Measurements from ENCODE around the gene BRD4.

BRD4 gene

DNA sequence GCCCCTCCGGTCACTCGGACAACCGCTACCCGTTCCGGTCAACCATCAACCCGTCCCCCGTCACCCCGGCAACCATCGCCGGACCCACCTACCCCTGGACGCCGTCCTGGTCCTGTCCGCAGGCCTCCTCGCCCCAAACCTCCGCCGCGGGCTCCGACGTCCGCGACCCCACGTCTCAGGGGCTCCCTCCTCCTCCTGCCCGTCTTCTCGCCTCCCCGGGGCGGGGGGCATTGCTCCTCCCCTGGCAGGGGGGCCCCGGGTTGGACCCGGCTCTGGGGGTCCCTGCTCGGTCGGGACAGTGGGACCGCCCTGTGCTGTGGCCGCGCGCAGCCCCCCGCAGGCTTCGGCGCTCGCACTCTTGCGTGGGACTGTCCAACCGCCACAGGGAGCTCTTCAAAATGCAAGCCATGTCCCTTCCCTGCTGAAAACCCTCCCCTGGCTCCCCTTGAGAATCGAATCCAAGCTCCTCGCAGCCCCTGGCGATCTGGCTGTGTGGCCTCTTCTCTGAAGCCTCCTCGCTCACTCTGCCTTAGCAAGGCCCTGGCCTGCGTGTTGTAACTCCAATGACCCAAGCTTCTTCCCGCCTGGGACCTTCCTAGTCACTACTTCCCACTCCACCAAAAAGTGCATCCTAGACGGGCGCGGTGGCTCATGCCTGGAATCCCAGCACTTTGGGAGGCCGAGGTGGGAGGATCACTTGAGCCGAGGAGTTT lies 108.5 kb downstream of the BRD4 start:
- ATAC-seq (replicated peaks), result peak in 1 of 2 donors; percentile 12
- H3K4me3 Mint-ChIP-seq, result peak overlapping the region; percentile 86 to 89
- peaks cover 14 to 43% of the 10 kb centered on the region in 2 donors for H3K27me3 Mint-ChIP-seq
- H3K36me3 Mint-ChIP-seq, result no peaks in the 10 kb centered on the region
- DNase-seq, result no peak
- H3K27ac Mint-ChIP-seq, result peak overlapping the region; percentile 85
- H3K9me3 Mint-ChIP-seq, result no peaks in the 10 kb centered on the region
- H3K4me1 Mint-ChIP-seq, result peaks cover 13 to 23% of the 10 kb centered on the region in 2 donors

DNA sequence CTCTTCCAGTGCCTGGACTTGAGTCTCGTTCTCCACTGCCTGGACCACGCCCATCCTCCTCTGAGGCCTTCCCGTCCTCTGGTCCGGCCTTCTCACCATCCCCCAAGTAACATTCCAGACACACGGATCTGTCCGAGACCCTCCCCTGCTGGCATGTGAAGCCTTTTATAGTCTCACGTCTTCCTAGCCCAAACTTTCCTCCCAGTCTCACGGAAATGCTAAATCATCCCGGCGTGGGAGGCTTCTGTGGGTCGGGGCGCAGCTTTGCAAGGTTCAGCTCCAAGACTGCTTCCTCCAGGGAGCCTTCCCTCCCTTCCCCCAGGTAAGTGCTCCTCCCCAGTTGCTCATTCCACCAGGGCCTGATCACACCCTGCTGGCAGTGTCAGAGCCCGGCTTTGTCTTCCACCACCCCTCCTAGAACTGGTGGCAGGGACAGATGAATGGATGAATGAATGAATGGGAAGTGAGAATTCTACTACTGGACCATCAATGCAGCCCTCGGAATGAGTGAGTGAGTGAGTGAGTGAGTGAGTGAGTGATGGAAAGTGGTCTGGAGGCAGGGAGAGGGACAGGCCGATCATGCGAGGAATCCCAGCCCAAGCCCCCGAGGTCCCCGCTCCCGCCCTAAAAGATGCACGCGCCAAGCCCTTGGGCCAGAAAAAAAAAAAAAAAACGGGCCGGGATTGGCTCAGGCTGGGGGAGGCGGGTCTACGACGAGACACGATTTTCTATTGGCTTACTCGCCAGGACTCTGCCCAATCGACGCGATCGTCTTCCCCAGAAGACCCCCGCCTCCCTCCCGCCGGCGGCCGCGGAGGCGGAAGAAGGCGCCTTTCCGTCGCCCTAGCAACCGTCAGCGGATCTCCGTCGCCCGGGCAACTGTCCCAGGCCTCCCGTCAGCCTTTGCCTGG lies 109.3 kb downstream of the BRD4 start:
- Mint-ChIP-seq H3K4me1 (peaks cover 13 to 23% of the 10 kb centered on the region in 2 donors), H3K27ac (peak overlapping the region; percentile 85), H3K27me3 (peaks cover 14 to 43% of the 10 kb centered on the region in 2 donors), H3K36me3 (no peaks in the 10 kb centered on the region), H3K9me3 (no peaks in the 10 kb centered on the region), H3K4me3 (peak overlapping the region; percentile 86 to 89)
- ATAC-seq (replicated peaks) (peak; percentile 97), DNase-seq (peak; percentile 78)

GRCh38 chr19:15220833-15221232 lies 111.5 kb downstream of the BRD4 start:
- no peak overlapping the region for H3K4me3 Mint-ChIP-seq
- H3K9me3 Mint-ChIP-seq, result no peaks in the 10 kb centered on the region
- H3K27ac Mint-ChIP-seq, result no peak overlapping the region
- H3K4me1 Mint-ChIP-seq, result peaks cover 13 to 23% of the 10 kb centered on the region in 2 donors
- no peaks in the 10 kb centered on the region for H3K36me3 Mint-ChIP-seq
- no peak for DNase-seq
- ATAC-seq (replicated peaks), result no peak
- peaks cover 14 to 43% of the 10 kb centered on the region in 2 donors for H3K27me3 Mint-ChIP-seq

DNA sequence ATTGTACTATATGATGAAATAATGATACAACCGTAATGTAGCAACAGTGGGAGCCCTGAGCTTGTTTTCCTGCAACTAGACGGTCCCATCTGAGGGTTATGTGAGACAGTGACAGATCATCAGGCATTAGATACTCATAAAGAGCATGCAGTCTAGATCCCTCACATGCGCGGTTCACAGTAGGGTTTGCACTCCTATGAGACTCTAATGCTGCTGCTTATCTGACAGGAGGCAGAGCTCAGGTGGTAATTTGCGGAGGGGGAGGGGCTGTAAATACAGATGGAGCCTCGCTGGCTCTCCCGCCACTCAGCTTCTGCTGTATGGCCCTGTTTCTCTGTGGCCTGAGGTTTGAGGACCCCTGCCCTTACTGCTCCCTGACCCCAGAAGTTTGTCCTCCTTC lies 113.8 kb downstream of the BRD4 start:
- DNase-seq (no peak), ATAC-seq (replicated peaks) (no peak)
- H3K4me3 Mint-ChIP-seq, result no peak overlapping the region
- H3K4me1 Mint-ChIP-seq, result peaks cover 9 to 13% of the 10 kb centered on the region in 2 donors
- no peaks in the 10 kb centered on the region for H3K36me3 Mint-ChIP-seq
- H3K9me3 Mint-ChIP-seq, result no peaks in the 10 kb centered on the region
- H3K27ac Mint-ChIP-seq, result no peak overlapping the region
- H3K27me3 Mint-ChIP-seq, result peaks cover 14 to 41% of the 10 kb centered on the region in 2 donors

- H3K9me3 Mint-ChIP-seq, result no peaks in the 10 kb centered on the region
- no peaks in the 10 kb centered on the region for H3K36me3 Mint-ChIP-seq
- H3K4me1 Mint-ChIP-seq, result no peaks in the 10 kb centered on the region
- H3K27ac Mint-ChIP-seq, result no peak overlapping the region
- DNase-seq (no peak), ATAC-seq (replicated peaks) (no peak)
- H3K4me3 Mint-ChIP-seq, result no peak overlapping the region
- peaks cover 14 to 32% of the 10 kb centered on the region in 2 donors for H3K27me3 Mint-ChIP-seq
Observed at GRCh38 chr19:15216363-15216762, 116.0 kb downstream of the BRD4 start.

DNA sequence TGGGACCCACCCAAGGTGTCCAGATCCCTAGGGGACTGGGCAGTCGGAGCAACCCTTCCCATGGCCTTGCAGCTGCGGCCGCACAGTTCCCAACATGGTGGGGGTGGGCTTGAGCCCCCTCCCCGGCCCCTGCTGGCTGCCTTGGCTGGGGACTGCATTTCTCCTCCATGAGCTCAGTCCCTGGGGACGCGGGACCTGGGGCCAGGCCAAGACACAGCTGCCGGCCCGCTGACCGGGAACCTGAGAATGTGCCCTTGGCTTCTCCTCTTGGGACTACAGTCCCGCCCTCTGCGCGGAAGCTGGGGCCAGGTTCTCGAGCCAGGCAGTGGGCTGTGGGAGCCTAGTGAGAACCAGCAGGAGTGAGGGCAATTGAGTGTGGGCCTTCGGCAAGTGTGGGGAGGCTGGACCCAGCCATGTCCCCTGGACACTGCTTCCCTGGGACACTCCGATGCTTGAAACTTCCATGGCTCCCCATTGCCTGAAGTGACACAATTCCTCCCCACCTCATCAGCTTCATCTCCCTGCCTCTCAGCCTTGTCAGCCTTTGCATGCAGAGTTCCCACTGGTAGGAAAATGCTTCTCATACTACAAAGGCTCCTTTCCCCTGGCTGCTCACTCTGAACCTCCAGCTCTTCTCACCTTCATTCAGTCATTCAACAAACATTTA lies 118.5 kb downstream of the BRD4 start:
- peaks cover 14 to 17% of the 10 kb centered on the region in 2 donors for H3K27me3 Mint-ChIP-seq
- H3K4me3 Mint-ChIP-seq, result no peak overlapping the region
- H3K9me3 Mint-ChIP-seq, result no peaks in the 10 kb centered on the region
- DNase-seq (no peak), ATAC-seq (replicated peaks) (no peak)
- H3K36me3 Mint-ChIP-seq, result no peaks in the 10 kb centered on the region
- H3K27ac Mint-ChIP-seq, result no peak overlapping the region
- H3K4me1 Mint-ChIP-seq, result peaks cover 4 to 8% of the 10 kb centered on the region in 2 donors

- H3K9me3 Mint-ChIP-seq, result no peaks in the 10 kb centered on the region
- peaks cover 4 to 8% of the 10 kb centered on the region in 2 donors for H3K4me1 Mint-ChIP-seq
- ATAC-seq (replicated peaks) (no peak), DNase-seq (no peak)
- no peak overlapping the region for H3K4me3 Mint-ChIP-seq
- no peaks in the 10 kb centered on the region for H3K36me3 Mint-ChIP-seq
- H3K27me3 Mint-ChIP-seq, result peaks cover 14 to 20% of the 10 kb centered on the region in 2 donors
- H3K27ac Mint-ChIP-seq, result no peak overlapping the region
Observed at GRCh38 chr19:15212711-15213110, 119.6 kb downstream of the BRD4 start.

GRCh38 chr19:15210323-15210781 lies 122.0 kb downstream of the BRD4 start:
- Mint-ChIP-seq H3K27ac (no peak overlapping the region), H3K36me3 (peaks cover 0 to 2% of the 10 kb centered on the region in 2 donors), H3K4me1 (peaks cover 4 to 8% of the 10 kb centered on the region in 2 donors), H3K27me3 (peaks cover 23 to 34% of the 10 kb centered on the region in 2 donors), H3K9me3 (no peaks in the 10 kb centered on the region), H3K4me3 (no peak overlapping the region)
- ATAC-seq (replicated peaks), result peak; percentile 52 to 62
- no peak for DNase-seq

DNA sequence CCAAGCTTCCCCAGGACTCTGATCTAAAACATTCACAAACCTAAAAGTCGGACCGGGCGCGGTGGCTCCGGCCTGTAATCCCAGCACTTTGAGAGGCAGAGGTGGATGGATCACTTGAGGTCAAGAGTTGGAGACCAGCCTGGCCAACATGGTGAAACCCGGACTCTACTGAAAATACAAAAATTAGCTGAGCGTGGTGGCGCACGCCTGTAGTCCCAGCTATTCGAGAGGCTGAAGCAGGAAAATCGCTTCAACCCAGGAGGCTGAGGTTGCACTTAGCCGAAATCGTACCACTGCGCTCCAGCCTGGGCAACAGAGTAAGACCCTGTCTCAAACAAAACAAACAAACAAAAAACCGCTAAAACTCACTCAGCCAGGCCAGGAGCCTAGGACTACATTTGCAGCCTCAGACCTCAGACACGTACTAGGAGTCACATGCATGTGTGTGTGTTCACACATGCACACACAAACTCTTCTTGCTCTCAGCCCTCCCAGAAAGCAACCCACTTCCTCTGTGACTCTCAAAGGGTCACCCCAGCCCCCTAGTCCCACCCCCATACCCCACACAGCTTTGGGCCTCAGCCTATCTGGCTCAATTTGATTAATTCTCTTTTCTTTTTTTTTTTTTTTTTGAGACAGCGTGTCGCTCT lies 130.8 kb downstream of the BRD4 start:
- Mint-ChIP-seq H3K9me3 (no peaks in the 10 kb centered on the region), H3K4me3 (peak overlapping the region; percentile 54 to 69), H3K36me3 (peaks cover 4 to 6% of the 10 kb centered on the region in 2 donors), H3K4me1 (peaks cover 11% of the 10 kb centered on the region in 2 donors), H3K27me3 (peaks cover 48 to 71% of the 10 kb centered on the region in 2 donors), H3K27ac (no peak overlapping the region)
- DNase-seq (no peak), ATAC-seq (replicated peaks) (no peak)

DNA sequence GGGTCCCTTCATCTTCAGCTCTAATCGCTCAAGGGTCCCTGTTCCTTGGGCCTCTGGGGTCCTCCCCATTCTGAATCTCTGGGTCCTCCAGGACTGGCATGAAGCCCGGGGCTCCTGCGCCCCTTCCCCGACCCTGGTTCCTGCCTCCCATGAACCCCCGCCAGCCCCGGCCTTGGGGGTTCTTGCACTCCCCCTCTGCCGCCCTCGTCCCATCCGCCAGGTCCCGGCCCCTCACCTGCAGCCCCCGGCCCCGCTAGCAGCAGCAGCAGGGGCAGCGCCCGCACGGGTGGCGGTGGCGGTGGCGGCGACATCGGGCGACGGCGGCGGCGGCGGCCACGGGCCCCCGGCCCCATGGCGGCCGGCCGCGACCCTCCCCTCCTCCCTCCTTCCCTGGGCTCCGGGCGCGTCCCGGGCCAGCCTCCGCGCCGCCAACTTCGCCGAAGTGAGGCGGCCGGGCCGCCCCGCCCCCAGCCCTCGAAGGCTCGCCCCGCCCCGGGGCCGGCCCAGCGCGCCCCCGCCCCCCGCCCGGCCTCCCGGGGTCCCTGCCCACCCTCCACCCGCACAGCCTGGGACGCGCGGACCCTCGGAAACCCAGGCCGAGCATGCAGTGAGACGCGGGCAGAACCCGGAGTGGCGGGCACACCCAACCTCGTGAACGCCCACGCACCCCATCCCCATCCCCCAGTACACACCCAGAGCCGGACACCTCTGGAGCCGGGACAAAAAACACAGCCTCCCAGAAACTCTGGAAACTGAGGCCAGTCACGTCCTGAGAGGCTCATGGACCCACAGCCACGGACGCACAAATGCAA lies 131.6 kb downstream of the BRD4 start, which contains the start of gene NOTCH3:
NOTCH3 (minus strand) TSS at position 443 of the 812 bp plus-strand sequence; CDS start at position 353, 90 bp downstream.
- peak within 1 kb of the TSS; percentile 54 to 69 for H3K4me3 Mint-ChIP-seq
- peaks cover 14 to 18% of the 10 kb centered on the region in 2 donors for H3K4me1 Mint-ChIP-seq
- peaks cover 4% of the 10 kb centered on the region in 2 donors for H3K36me3 Mint-ChIP-seq
- H3K27ac Mint-ChIP-seq, result no peak within 1 kb of the TSS
- DNase-seq, result no peak
- H3K9me3 Mint-ChIP-seq, result no peaks in the 10 kb centered on the region
- peak in 1 of 2 donors; percentile 22 for ATAC-seq (replicated peaks)
- H3K27me3 Mint-ChIP-seq, result peaks cover 46 to 71% of the 10 kb centered on the region in 2 donors

- peaks cover 45 to 71% of the 10 kb centered on the region in 2 donors for H3K27me3 Mint-ChIP-seq
- ATAC-seq (replicated peaks), result no peak
- peak overlapping the region; percentile 66 to 74 for H3K4me3 Mint-ChIP-seq
- H3K36me3 Mint-ChIP-seq, result peaks cover 4% of the 10 kb centered on the region in 2 donors
- no peaks in the 10 kb centered on the region for H3K9me3 Mint-ChIP-seq
- H3K4me1 Mint-ChIP-seq, result peaks cover 17 to 20% of the 10 kb centered on the region in 2 donors
- no peak for DNase-seq
- no peak overlapping the region for H3K27ac Mint-ChIP-seq
Observed at GRCh38 chr19:15199661-15200552, 132.4 kb downstream of the BRD4 start.

- H3K4me1 Mint-ChIP-seq, result peaks cover 20 to 24% of the 10 kb centered on the region in 2 donors
- no peak for ATAC-seq (replicated peaks)
Observed at GRCh38 chr19:15198951-15199660, 133.2 kb downstream of the BRD4 start.

More at GRCh38 chr19:15198951-15199660, 133.2 kb downstream of the BRD4 start:
- Mint-ChIP-seq H3K27ac (no peak overlapping the region), H3K9me3 (no peaks in the 10 kb centered on the region), H3K27me3 (peaks cover 49 to 72% of the 10 kb centered on the region in 2 donors), H3K4me3 (peak overlapping the region; percentile 48 to 74), H3K36me3 (peaks cover 4% of the 10 kb centered on the region in 2 donors)
- DNase-seq, result no peak
